Sigmoid colon (tissue), 7 donors: ENCODE data around the gene KLF7. TPM values are rescaled to one million over a fixed set of nuclear protein-coding genes. Genes with fewer than 3 reads are reported as not detected.

Experiments used
- DNase-seq: peaks from one replicate; pipeline ENCODE4 v3.0.0-alpha.2; 2019
- H3K27ac ChIP-seq, 4 donors: fragments of 200-600 bp; sonication (generic); one replicate each; pipeline ENCODE4 v1.5.1; 2016 to 2019; ENCODE audit warnings: mild to moderate bottlenecking in 1 of 4
- H3K27me3 ChIP-seq, 3 donors: fragments of 200-600 bp; sonication (generic); one replicate each; pipeline ENCODE4 v1.5.1; 2019; ENCODE audit warnings: mild to moderate bottlenecking in 1 of 3
- H3K36me3 ChIP-seq, 4 donors: fragments of 200-600 bp; sonication (generic); one replicate each; pipeline ENCODE4 v1.5.1; 2016 to 2019
- H3K4me1 ChIP-seq, 4 donors: fragments of 200-600 bp; sonication (generic); one replicate each; pipeline ENCODE4 v1.5.1; 2017 to 2019
- H3K4me3 ChIP-seq, 4 donors: fragments of 200-600 bp; sonication (generic); one replicate each; pipeline ENCODE4 v1.5.1; 2017 to 2019; ENCODE audit warnings: mild to moderate bottlenecking in 2 of 4, moderate library complexity in 1 of 4
- H3K9me3 ChIP-seq, 4 donors: fragments of 200-600 bp in 3 of 4; sonication (generic) in 3 of 4; one replicate each; pipeline versions ENCODE4 v1.5.1 to v1.6.1; 2013 to 2019
- EP300 ChIP-seq, 4 donors: sonication (generic); formaldehyde crosslinking; IDR thresholded peaks; one replicate each; pipeline ENCODE4 v1.6.1; 2017; ENCODE audit warnings: antibody characterized with exemption in 4 of 4
- POLR2A ChIP-seq, 2 donors: fragments of 450-650 bp; IDR thresholded peaks; one replicate each; pipeline ENCODE4 v1.6.1; 2016; ENCODE audit warnings: antibody characterized with exemption in 2 of 2, mild to moderate bottlenecking in 2 of 2, moderate library complexity in 2 of 2
- POLR2AphosphoS5 ChIP-seq, 4 donors: sonication (generic); formaldehyde crosslinking; IDR thresholded peaks; one replicate each; pipeline ENCODE4 v1.6.1; 2017; ENCODE audit warnings: antibody characterized with exemption in 4 of 4
- WGBS, 2 donors: extraction: QIAGEN DNeasy Blood & Tissue Kit; methylation state at CpG; one replicate each; pipeline ENCODE4 v1.1.7; 2013; 5-methylcytosine and 5-hydroxymethylcytosine counted together
- intact Hi-C: fragments of 100-400 bp; cut with DNase I; formaldehyde crosslinking; loops from one replicate; pipeline ENCODE4 v1.15.1; 2023
- polyA plus RNA-seq, 3 donors: library from polyadenylated mRNA; stranded (reverse); fragments of 200-250 nt; gene quantifications; one replicate each; pipeline ENCODE4 v1.2.3, GENCODE V29; 2013
- total RNA-seq, 4 donors: library from RNA; depleted of rRNA; stranded (reverse); fragments of >200 nt; gene quantifications; one replicate each; pipeline ENCODE4 v1.1.0, GENCODE V29; 2016
- TF ChIP-seq, protein P1 (sequence below), 4 experiments: fragments of 450-650 bp in 3 of 4; fragments of 200-600 bp in 1 of 4; IDR thresholded peaks; one replicate each; pipeline ENCODE4 v1.5.1; 2016 to 2019; ENCODE audit warnings: antibody characterized with exemption in 4 of 4, mild to moderate bottlenecking in 3 of 4, moderate library complexity in 2 of 4
- donor health status: healthy with polysubstance abuse.
- donor health status: Bipolar disorder and iron deficiency.
- donor health status: healthy.

KLF7 gene
- total and polyA plus RNA-seq, 7 donors, result 0.60 to 52.1 (median 21.2) TPM

DNA sequence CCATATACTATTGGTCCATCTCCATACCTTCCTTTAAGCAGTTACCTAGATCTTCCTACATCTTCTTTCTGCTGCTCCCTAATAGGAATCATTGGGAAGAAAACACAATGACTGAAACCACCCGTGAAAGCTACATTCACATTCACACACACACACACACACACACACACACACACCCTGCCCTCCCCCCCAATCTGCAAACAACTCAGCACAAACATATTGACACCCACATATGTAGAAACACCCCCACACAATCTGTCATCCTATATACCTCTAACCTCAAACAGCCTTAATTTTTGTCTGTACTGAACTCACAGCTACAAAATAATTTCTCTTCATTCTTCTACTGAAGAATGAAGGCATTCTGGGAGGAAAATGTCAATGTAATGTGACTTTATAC lies 63.8 kb downstream of the KLF7 start:
- DNase-seq, result no peak
- Histone ChIP-seq H3K27me3 (no peaks in the 10 kb centered on the region), H3K9me3 (no peaks in the 10 kb centered on the region), H3K27ac (no peak overlapping the region), H3K4me1 (peaks cover 0 to 17% (median 3%) of the 10 kb centered on the region in 4 donors), H3K36me3 (peaks cover 3 to 15% (median 10%) of the 10 kb centered on the region in 4 donors), H3K4me3 (no peak overlapping the region)
- intact Hi-C loops, result no loop called here
- 70 to 74% methylated on average over 1 of the region's 1 CpG for WGBS, 2 donors
- TF ChIP-seq POLR2AphosphoS5 (IDR thresholded peaks at IDR 0.05), result no peak
- no peak for TF ChIP-seq POLR2A (IDR thresholded peaks at IDR 0.05)
- TF ChIP-seq, protein P1, sequence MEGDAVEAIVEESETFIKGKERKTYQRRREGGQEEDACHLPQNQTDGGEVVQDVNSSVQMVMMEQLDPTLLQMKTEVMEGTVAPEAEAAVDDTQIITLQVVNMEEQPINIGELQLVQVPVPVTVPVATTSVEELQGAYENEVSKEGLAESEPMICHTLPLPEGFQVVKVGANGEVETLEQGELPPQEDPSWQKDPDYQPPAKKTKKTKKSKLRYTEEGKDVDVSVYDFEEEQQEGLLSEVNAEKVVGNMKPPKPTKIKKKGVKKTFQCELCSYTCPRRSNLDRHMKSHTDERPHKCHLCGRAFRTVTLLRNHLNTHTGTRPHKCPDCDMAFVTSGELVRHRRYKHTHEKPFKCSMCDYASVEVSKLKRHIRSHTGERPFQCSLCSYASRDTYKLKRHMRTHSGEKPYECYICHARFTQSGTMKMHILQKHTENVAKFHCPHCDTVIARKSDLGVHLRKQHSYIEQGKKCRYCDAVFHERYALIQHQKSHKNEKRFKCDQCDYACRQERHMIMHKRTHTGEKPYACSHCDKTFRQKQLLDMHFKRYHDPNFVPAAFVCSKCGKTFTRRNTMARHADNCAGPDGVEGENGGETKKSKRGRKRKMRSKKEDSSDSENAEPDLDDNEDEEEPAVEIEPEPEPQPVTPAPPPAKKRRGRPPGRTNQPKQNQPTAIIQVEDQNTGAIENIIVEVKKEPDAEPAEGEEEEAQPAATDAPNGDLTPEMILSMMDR (IDR thresholded peaks at IDR 0.05), result no peak
- no peak for TF ChIP-seq EP300 (IDR thresholded peaks at IDR 0.05)

DNA sequence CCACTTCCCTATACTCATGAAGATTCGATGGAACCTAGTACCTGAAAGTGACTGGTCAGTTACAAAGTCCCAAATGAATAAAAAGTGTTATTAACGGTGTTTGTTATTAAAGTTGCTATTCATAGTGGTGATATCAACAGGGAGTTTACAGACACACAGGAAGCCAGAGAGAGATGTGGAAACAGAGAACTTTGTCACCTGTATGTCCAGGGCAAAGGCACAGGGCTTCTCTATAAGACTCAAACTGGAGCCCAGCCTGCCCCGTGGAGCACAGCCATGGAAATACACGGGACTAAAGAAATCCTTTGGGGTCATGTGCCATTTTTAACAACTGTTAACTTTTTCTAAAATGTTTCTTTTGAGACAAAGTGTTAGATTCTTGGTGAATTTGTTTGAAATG lies 68.5 kb downstream of the KLF7 start:
- peaks cover 0 to 30% (median 13%) of the 10 kb centered on the region in 4 donors for H3K4me1 ChIP-seq
- WGBS, 2 donors, result 81 to 83% methylated on average over 4 of the region's 4 CpGs
- no peak overlapping the region for H3K27ac ChIP-seq
- intact Hi-C loops, result no loop called here
- H3K36me3 ChIP-seq, result no peaks in the 10 kb centered on the region
- no peak for DNase-seq
- no peaks in the 10 kb centered on the region for H3K27me3 ChIP-seq
- H3K4me3 ChIP-seq, result no peak overlapping the region
- TF ChIP-seq POLR2AphosphoS5 (IDR thresholded peaks at IDR 0.05) (no peak), EP300 (IDR thresholded peaks at IDR 0.05) (no peak), POLR2A (IDR thresholded peaks at IDR 0.05) (no peak)
- TF ChIP-seq, protein P1 (IDR thresholded peaks at IDR 0.05), result no peak
- H3K9me3 ChIP-seq, result no peaks in the 10 kb centered on the region

DNA sequence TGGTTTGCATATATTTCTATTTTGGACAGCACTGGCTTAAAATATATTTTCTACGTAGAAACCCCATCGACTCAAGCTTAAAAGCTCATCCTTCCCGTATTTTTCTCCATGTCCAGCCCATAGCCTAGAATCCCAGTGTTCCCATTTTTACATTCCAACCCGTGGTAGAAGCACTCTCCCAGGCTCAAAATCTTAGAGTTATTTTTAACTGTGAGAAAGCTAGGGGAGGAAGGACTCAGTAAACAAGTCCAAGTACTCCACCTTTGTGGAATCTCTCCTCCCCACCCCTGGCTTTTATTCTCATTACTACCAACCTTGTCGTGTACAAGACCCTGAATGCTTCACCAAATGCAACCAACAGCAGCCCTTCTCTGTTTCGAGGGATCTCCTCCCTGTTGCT lies 69.8 kb downstream of the KLF7 start:
- intact Hi-C loops, result no loop called here
- H3K4me1 ChIP-seq, result peaks cover 0 to 39% (median 19%) of the 10 kb centered on the region in 4 donors
- WGBS, 2 donors, result 84 to 87% methylated on average over 6 of the region's 6 CpGs
- H3K27me3 ChIP-seq, result no peaks in the 10 kb centered on the region
- H3K36me3 ChIP-seq, result no peaks in the 10 kb centered on the region
- H3K27ac ChIP-seq, result no peak overlapping the region
- H3K4me3 ChIP-seq, result no peak overlapping the region
- no peak for DNase-seq
- no peaks in the 10 kb centered on the region for H3K9me3 ChIP-seq
- TF ChIP-seq, protein P1 (IDR thresholded peaks at IDR 0.05), result no peak
- TF ChIP-seq POLR2AphosphoS5 (IDR thresholded peaks at IDR 0.05) (no peak), EP300 (IDR thresholded peaks at IDR 0.05) (no peak), POLR2A (IDR thresholded peaks at IDR 0.05) (no peak)

DNA sequence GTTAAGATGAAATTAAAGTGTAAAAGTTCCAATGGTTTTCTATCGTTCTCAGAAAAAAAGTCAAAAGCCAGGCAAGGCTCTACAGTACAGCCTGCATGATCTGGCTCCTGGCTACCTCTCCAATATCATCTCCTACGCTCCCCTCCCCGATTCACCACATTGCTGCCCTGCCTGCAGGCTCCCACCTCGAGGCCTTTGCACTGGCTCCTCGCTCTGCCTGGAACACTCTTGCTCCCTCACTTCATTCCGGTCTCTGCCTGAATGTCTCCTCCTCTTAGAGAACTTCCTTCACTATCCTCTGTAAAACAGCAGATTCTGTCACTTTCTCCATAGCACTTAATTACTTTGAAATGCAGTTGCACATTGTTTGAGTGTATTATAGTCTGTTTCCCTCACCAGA lies 72.5 kb downstream of the KLF7 start:
- Histone ChIP-seq H3K4me3 (no peak overlapping the region), H3K9me3 (no peaks in the 10 kb centered on the region), H3K36me3 (peaks cover 0 to 4% (median 0%) of the 10 kb centered on the region in 4 donors), H3K4me1 (peaks cover 0 to 52% (median 36%) of the 10 kb centered on the region in 4 donors), H3K27ac (no peak overlapping the region), H3K27me3 (no peaks in the 10 kb centered on the region)
- intact Hi-C loops, result loop anchor here (5.0 kb wide), 1 partner anchor 49 kb away; no protein-coding TSS in a partner anchor
- TF ChIP-seq EP300 (IDR thresholded peaks at IDR 0.05), result no peak
- no peak for DNase-seq
- WGBS, 2 donors, result 94 to 97% methylated on average over 6 of the region's 6 CpGs

DNA sequence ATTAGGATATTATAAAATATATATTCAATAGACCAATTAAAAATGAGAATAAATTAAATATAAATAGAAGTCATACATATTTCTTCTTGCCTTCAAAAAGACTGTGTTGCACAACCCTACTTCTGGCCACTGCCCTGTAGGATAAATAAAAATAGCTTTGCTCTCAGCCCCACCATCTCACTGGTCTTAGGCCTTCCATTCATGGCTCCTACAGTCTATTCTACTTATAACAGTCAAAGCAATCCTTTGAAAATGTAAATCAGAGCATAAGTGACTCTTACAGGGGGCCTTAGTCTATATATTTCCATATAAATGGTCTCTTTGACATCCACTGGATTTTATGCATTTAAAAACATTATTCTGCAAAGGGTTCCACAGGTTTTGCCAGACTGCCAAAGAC lies 72.9 kb downstream of the KLF7 start:
- H3K9me3 ChIP-seq, result no peaks in the 10 kb centered on the region
- intact Hi-C loops, result loop anchor here (5.0 kb wide), 1 partner anchor 49 kb away; no protein-coding TSS in a partner anchor
- H3K36me3 ChIP-seq, result peaks cover 0 to 9% (median 0%) of the 10 kb centered on the region in 4 donors
- no peak for DNase-seq
- H3K27ac ChIP-seq, result no peak overlapping the region
- no peak overlapping the region for H3K4me3 ChIP-seq
- TF ChIP-seq, protein P1 (IDR thresholded peaks at IDR 0.05), result no peak
- TF ChIP-seq POLR2A (IDR thresholded peaks at IDR 0.05) (no peak), POLR2AphosphoS5 (IDR thresholded peaks at IDR 0.05) (no peak), EP300 (IDR thresholded peaks at IDR 0.05) (no peak)
- no peaks in the 10 kb centered on the region for H3K27me3 ChIP-seq
- H3K4me1 ChIP-seq, result peaks cover 0 to 52% (median 36%) of the 10 kb centered on the region in 4 donors
